HG03064 (cell line): ENCODE measurements around the gene PIK3R6.
"Not testable (repeated sequence)": the region's sequence is repeated elsewhere in the genome, so short reads cannot be mapped to it uniquely, and the experiment has no call there.

Source experiments
- ATAC-seq: cut with Tn5 transposase; IDR thresholded peaks from one replicate; pipeline ENCODE4 v1.9.1; 2021; ENCODE audit warnings: low read depth; ENCODE audit not compliant: unreplicated experiment

Gene PIK3R6

GRCh38 chr17:8831234-8831849 is 36.1 kb downstream of the PIK3R6 start:
- no peak for ATAC-seq

- ATAC-seq, result no peak
Observed at GRCh38 chr17:8830141-8830540, 37.3 kb downstream of the PIK3R6 start.

- no peak for ATAC-seq
Observed at GRCh38 chr17:8829036-8829941, 38.2 kb downstream of the PIK3R6 start.

- ATAC-seq, result no peak
Observed at GRCh38 chr17:8828517-8828875, 39.0 kb downstream of the PIK3R6 start.

- ATAC-seq, result no peak
Observed at GRCh38 chr17:8826808-8827435, 40.6 kb downstream of the PIK3R6 start.

- ATAC-seq, result no peak
Observed at GRCh38 chr17:8825802-8826201, 41.7 kb downstream of the PIK3R6 start.

GRCh38 chr17:8823279-8823678 is 44.2 kb downstream of the PIK3R6 start:
- no peak for ATAC-seq

- ATAC-seq, result no peak
Observed at GRCh38 chr17:8822401-8823035, 45.0 kb downstream of the PIK3R6 start.

GRCh38 chr17:8821446-8822105 is 45.9 kb downstream of the PIK3R6 start:
- no peak for ATAC-seq

- ATAC-seq, result no peak
Observed at GRCh38 chr17:8820311-8821010, 47.0 kb downstream of the PIK3R6 start.

- ATAC-seq, result no peak
Observed at GRCh38 chr17:8818654-8819330, 48.7 kb downstream of the PIK3R6 start.

- ATAC-seq, result no peak
Observed at GRCh38 chr17:8818047-8818446, 49.4 kb downstream of the PIK3R6 start.

GRCh38 chr17:8806926-8807550 is 60.4 kb downstream of the PIK3R6 start:
- peak; percentile 61 for ATAC-seq

GRCh38 chr17:8806253-8806925 is 61.1 kb downstream of the PIK3R6 start:
- ATAC-seq, result no peak

- not testable (repeated sequence) for ATAC-seq
Observed at GRCh38 chr17:8805396-8805795, 62.1 kb downstream of the PIK3R6 start.

- no peak for ATAC-seq
Observed at GRCh38 chr17:8803531-8804420, 63.7 kb downstream of the PIK3R6 start.

- ATAC-seq, result no peak
Observed at GRCh38 chr17:8801135-8801840, 66.2 kb downstream of the PIK3R6 start.
